Measurements from ENCODE around the gene C22orf23. TPM values are rescaled to one million over a fixed set of nuclear protein-coding genes. Genes with fewer than 3 reads are reported as not detected.
A peak's percentile ranks its signal among the peaks of the same experiment; 100 is the strongest.

Gene C22orf23
- total and polyA plus RNA-seq, 9 of the 15 experiments (the other 6 are each of a cell fraction or from before 2014, with no cell fraction given) = 0.25 to 1.0 (median 0.53) TPM

DNA sequence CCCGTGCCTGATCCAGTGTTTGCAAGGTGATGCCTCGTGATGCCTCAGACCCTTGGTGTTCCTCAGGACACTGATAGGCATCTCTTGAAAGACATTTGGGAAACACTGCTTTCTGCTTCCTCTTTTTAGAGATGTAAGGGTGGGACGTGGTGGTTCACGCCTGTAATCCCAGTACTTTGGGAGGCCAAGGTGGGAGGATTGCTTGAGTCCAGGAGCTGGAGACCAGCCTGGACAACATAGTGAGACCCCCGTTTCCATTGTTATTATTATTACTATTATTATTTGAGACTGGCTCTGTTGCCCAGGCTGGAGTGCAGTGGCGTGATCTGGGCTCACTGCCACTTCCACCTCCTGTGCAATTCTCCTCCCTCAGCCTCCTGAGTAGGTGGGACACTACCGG, 37.5 kb upstream of the C22orf23 start:
- Histone ChIP-seq H2AFZ (ENCODE audit: low read depth, low read length) (no peak overlapping the region), H3K27me3 (ENCODE audit: control insufficient read depth in 2 of 2, insufficient read depth in 2 of 2, low read length in 2 of 2) (no peaks in the 10 kb centered on the region), H3K4me3 (no peak overlapping the region), H3K9ac (ENCODE audit: insufficient read depth in 1 of 2, low read depth in 2 of 2, low read length in 2 of 2) (no peak overlapping the region), H3K9me3 (replicated peaks; ENCODE audit: control insufficient read depth, insufficient read depth, low read depth, low read length) (no peaks in the 10 kb centered on the region), H3K79me2 (ENCODE audit: control insufficient read depth, insufficient read depth, low read length) (no peaks in the 10 kb centered on the region), H3K4me1 (replicated peaks in 1 of 2; ENCODE audit: control insufficient read depth in 2 of 2, insufficient read depth in 2 of 2, low read length in 2 of 2) (peaks cover 0 to 6% of the 10 kb centered on the region in 2 experiments; a peak in 2 of 5 replicates), H4K20me1 (replicated peaks; ENCODE audit: control insufficient read depth, insufficient read depth, low read length) (no peaks in the 10 kb centered on the region), H3K27ac (ENCODE audit: extremely low read depth, low read depth, low read length) (no peak overlapping the region), H3K9me1 (ENCODE audit: control insufficient read depth, insufficient read depth, low read length) (no peaks in the 10 kb centered on the region), H3K4me2 (ENCODE audit: insufficient read depth, low read length) (no peak overlapping the region), H3K36me3 (ENCODE audit: control insufficient read depth, insufficient read depth, low read length) (no peaks in the 10 kb centered on the region)
- ATAC-seq = no peak
- DNase-seq (ENCODE audit: extremely low read depth in 1 of 4, low spot score in 3 of 4) = no peak
- BruUV-seq (replicated peaks) = no TSS peak
- FAIRE-seq = no peak
- in situ Hi-C loops (cut with MboI) (no loop called here), intact Hi-C loops (cut with micrococcal nuclease) (no loop called here)
- POLR2A ChIA-PET = no interaction called here
- TF ChIP-seq, protein P1, sequence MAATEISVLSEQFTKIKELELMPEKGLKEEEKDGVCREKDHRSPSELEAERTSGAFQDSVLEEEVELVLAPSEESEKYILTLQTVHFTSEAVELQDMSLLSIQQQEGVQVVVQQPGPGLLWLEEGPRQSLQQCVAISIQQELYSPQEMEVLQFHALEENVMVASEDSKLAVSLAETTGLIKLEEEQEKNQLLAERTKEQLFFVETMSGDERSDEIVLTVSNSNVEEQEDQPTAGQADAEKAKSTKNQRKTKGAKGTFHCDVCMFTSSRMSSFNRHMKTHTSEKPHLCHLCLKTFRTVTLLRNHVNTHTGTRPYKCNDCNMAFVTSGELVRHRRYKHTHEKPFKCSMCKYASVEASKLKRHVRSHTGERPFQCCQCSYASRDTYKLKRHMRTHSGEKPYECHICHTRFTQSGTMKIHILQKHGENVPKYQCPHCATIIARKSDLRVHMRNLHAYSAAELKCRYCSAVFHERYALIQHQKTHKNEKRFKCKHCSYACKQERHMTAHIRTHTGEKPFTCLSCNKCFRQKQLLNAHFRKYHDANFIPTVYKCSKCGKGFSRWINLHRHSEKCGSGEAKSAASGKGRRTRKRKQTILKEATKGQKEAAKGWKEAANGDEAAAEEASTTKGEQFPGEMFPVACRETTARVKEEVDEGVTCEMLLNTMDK (IDR thresholded peaks at IDR 0.05; ENCODE audit: borderline replicate concordance, insufficient read depth, low read depth, low read length, poor library complexity, severe bottlenecking) = no peak
- no peak for TF ChIP-seq RBFOX2 (IDR thresholded peaks at IDR 0.05; ENCODE audit: low read depth, low read length)
- 0 out of 2 replicates have a peak, but pooled peaks have one; percentile 27 for TF ChIP-seq ZNF121 (CRISPR knock-in tag; conservative IDR thresholded peaks at IDR 0.05)
- no peak for TF ChIP-seq CBX8 (IDR thresholded peaks at IDR 0.05; ENCODE audit: borderline replicate concordance, extremely low read depth, low read depth, low read length, poor library complexity, severe bottlenecking)
- 14% methylated on average over 4 of the region's 7 CpGs for WGBS (ENCODE audit: insufficient coverage, low coverage, missing lambda C conversion rate)
- CTCF ChIA-PET (ENCODE audit: low intra/inter-chr PET ratio) = no interaction called here

All from K562 (cell line).